Uterus (tissue), 4 donors: Measurements from ENCODE around the gene TM7SF2. TPM values are rescaled to one million over a fixed set of nuclear protein-coding genes. Genes with fewer than 3 reads are reported as not detected.

Experiments used
- DNase-seq, 2 donors: peaks; one replicate each; pipeline ENCODE4 v3.0.0-alpha.2; 2019 to 2020
- H3K27ac ChIP-seq, 2 donors: fragments of 200-600 bp; sonication (generic); 1 replicate in 1 of 2; 2 replicates in 1 of 2; pipeline ENCODE4 v1.5.1; 2016 to 2018
- H3K27me3 ChIP-seq, 2 donors: fragments of 200-600 bp; sonication (generic); one replicate each; pipeline ENCODE4 v1.5.1; 2018 to 2019; ENCODE audit warnings: control low read depth in 1 of 2
- H3K36me3 ChIP-seq, 2 donors: fragments of 200-600 bp; sonication (generic); one replicate each; pipeline ENCODE4 v1.5.1; 2019; ENCODE audit warnings: control low read depth in 1 of 2
- H3K4me1 ChIP-seq, 2 donors: fragments of 200-600 bp; sonication (generic); one replicate each; pipeline ENCODE4 v1.5.1; 2018 to 2019; ENCODE audit warnings: control low read depth in 1 of 2
- H3K4me3 ChIP-seq, 2 donors: fragments of 200-600 bp; sonication (generic); 1 replicate in 1 of 2; 2 replicates in 1 of 2; pipeline ENCODE4 v1.5.1; 2018 to 2019; ENCODE audit warnings: mild to moderate bottlenecking in 1 of 2
- H3K9me3 ChIP-seq, 2 donors: fragments of 200-600 bp; sonication (generic); one replicate each; pipeline ENCODE4 v1.5.1; 2019; ENCODE audit warnings: control low read depth in 1 of 2
- POLR2A ChIP-seq, 2 donors: fragments of 450-650 bp; IDR thresholded peaks; one replicate each; pipeline ENCODE4 v1.6.1; 2016; ENCODE audit warnings: antibody characterized with exemption in 2 of 2, mild to moderate bottlenecking in 1 of 2, moderate library complexity in 1 of 2
- intact Hi-C: fragments of 100-400 bp; cut with DNase I; formaldehyde crosslinking; loops from one replicate; pipeline ENCODE4 v1.15.1; 2023; ENCODE audit warnings: low total_unique reads
- total RNA-seq, 4 donors: library from RNA; depleted of rRNA in 3 of 4; stranded (reverse); fragments of >200 nt in 3 of 4; gene quantifications; one replicate each; pipeline versions ENCODE4 v1.1.0 to v1.2.4, GENCODE V29; 2014 to 2023
- TF ChIP-seq, protein P1 (sequence below), 4 experiments: fragments of 200-600 bp in 2 of 4; fragments of 450-650 bp in 2 of 4; sonication (generic) in 2 of 4; IDR thresholded peaks; one replicate each; pipeline ENCODE4 v1.5.1; 2016 to 2019; ENCODE audit warnings: antibody characterized with exemption in 4 of 4, mild to moderate bottlenecking in 2 of 4, moderate library complexity in 1 of 4
- donor health status: DM: yes; HTN: yes; CAD: no.

TM7SF2 gene
- total RNA-seq, 4 donors from 2014 or later, result 0.77 to 16.7 (median 5.5) TPM

DNA sequence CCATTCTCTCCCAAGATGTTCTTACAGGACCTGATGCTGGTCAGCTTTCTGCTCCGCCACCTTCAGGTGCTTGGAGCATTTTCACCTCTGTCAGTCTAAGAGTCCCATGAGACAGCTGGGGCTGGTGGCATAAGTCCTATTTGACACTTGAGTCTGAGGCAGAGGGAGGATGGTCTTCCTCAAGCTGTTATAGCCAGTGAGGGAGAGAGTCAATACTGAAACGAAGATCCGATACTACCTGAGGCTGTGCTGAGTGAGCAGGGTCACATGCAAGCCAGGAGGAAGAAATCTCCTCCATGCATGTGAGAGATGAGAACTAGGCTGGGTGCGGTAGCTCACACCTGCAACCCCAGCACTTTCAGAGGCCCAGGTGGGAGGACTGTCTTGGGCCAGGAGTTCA is 22.1 kb upstream of the TM7SF2 start:
- Histone ChIP-seq H3K4me1 (peaks cover 0 to 4% of the 10 kb centered on the region in 2 donors), H3K9me3 (no peaks in the 10 kb centered on the region), H3K27ac (no peak overlapping the region), H3K27me3 (no peaks in the 10 kb centered on the region), H3K4me3 (no peak overlapping the region), H3K36me3 (no peaks in the 10 kb centered on the region)
- no peak for DNase-seq
- intact Hi-C loops, result no loop called here
- TF ChIP-seq, protein P1, sequence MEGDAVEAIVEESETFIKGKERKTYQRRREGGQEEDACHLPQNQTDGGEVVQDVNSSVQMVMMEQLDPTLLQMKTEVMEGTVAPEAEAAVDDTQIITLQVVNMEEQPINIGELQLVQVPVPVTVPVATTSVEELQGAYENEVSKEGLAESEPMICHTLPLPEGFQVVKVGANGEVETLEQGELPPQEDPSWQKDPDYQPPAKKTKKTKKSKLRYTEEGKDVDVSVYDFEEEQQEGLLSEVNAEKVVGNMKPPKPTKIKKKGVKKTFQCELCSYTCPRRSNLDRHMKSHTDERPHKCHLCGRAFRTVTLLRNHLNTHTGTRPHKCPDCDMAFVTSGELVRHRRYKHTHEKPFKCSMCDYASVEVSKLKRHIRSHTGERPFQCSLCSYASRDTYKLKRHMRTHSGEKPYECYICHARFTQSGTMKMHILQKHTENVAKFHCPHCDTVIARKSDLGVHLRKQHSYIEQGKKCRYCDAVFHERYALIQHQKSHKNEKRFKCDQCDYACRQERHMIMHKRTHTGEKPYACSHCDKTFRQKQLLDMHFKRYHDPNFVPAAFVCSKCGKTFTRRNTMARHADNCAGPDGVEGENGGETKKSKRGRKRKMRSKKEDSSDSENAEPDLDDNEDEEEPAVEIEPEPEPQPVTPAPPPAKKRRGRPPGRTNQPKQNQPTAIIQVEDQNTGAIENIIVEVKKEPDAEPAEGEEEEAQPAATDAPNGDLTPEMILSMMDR (IDR thresholded peaks at IDR 0.05), result no peak
- TF ChIP-seq POLR2A (IDR thresholded peaks at IDR 0.05), result no peak

- H3K27me3 ChIP-seq, result no peaks in the 10 kb centered on the region
- H3K36me3 ChIP-seq, result no peaks in the 10 kb centered on the region
- no peaks in the 10 kb centered on the region for H3K9me3 ChIP-seq
- DNase-seq, result no peak
- intact Hi-C loops, result no loop called here
- H3K4me1 ChIP-seq, result no peaks in the 10 kb centered on the region
- no peak overlapping the region for H3K4me3 ChIP-seq
- no peak overlapping the region for H3K27ac ChIP-seq
- TF ChIP-seq, protein P1 (IDR thresholded peaks at IDR 0.05), result no peak
- TF ChIP-seq POLR2A (IDR thresholded peaks at IDR 0.05), result no peak
Measured at GRCh38 chr11:65090628-65091027, 21.0 kb upstream of the TM7SF2 start.

GRCh38 chr11:65095427-65095826 is 16.2 kb upstream of the TM7SF2 start:
- H3K36me3 ChIP-seq, result no peaks in the 10 kb centered on the region
- no peaks in the 10 kb centered on the region for H3K9me3 ChIP-seq
- no peaks in the 10 kb centered on the region for H3K27me3 ChIP-seq
- TF ChIP-seq, protein P1 (IDR thresholded peaks at IDR 0.05), result no peak
- TF ChIP-seq POLR2A (IDR thresholded peaks at IDR 0.05), result no peak
- intact Hi-C loops, result no loop called here
- peak overlapping the region; percentile 85 to 91 for H3K27ac ChIP-seq
- no peak overlapping the region for H3K4me3 ChIP-seq
- peaks cover 0 to 6% of the 10 kb centered on the region in 2 donors for H3K4me1 ChIP-seq
- peak in 1 of 2 donors; percentile 30 for DNase-seq

DNA sequence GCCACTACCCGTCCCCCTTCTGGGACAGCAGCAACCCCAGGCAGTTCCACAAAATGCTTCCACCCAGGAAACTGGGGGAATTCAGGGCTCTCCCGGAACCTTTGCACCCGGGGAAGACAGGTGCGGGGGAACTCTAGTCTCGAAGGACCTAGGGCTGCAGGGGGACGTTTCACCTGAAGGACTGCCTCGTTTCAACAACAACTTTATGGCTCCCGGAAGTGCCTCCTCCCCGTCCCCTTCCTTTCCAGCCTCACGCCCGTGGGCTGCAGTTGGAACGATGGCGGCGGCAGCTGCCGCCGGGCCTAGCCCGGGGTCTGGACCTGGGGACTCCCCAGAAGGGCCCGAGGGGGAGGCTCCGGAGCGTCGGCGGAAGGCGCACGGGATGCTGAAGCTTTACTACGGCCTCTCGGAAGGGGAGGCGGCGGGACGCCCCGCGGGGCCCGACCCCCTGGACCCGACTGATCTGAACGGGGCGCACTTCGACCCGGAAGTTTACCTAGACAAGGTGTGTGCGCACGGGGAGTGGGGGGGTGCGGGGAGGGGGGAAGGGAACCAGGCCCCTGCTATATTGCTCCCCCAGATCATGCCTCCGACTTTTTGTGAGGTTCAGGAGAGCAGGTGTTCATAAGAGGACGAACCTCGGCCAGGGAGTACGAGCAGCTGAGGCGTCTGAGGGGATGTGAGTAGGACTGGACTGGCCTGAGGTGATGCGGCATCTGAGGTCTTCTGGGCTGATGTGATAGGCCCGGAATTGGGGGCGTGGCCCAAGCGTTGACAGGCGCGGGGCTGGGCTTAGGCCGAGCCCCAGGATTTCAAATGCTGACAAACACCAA is 15.5 kb upstream of the TM7SF2 start, which contains the start of gene VPS51:
VPS51 (plus strand) TSS at position 241 of the 833 bp plus-strand sequence; CDS start at position 278, 37 bp downstream.
- TF ChIP-seq, protein P1 (IDR thresholded peaks at IDR 0.05), result peak in 2 of 4 experiments; percentile 35 to 57
- peak; percentile 20 to 58 for TF ChIP-seq POLR2A (IDR thresholded peaks at IDR 0.05)
- H3K9me3 ChIP-seq, result no peaks in the 10 kb centered on the region
- peak within 1 kb of the TSS; percentile 80 to 91 for H3K4me3 ChIP-seq
- H3K4me1 ChIP-seq, result peaks cover 0 to 6% of the 10 kb centered on the region in 2 donors
- H3K36me3 ChIP-seq, result no peaks in the 10 kb centered on the region
- intact Hi-C loops, result no loop called here
- no peaks in the 10 kb centered on the region for H3K27me3 ChIP-seq
- peak; percentile 83 to 88 for DNase-seq
- peak within 1 kb of the TSS; percentile 85 to 91 for H3K27ac ChIP-seq

- H3K9me3 ChIP-seq, result no peaks in the 10 kb centered on the region
- no peaks in the 10 kb centered on the region for H3K36me3 ChIP-seq
- intact Hi-C loops, result no loop called here
- no peaks in the 10 kb centered on the region for H3K27me3 ChIP-seq
- peaks cover 0 to 6% of the 10 kb centered on the region in 2 donors for H3K4me1 ChIP-seq
- peak overlapping the region; percentile 85 to 91 for H3K27ac ChIP-seq
- peak overlapping the region; percentile 80 to 91 for H3K4me3 ChIP-seq
- TF ChIP-seq, protein P1 (IDR thresholded peaks at IDR 0.05), result no peak
- TF ChIP-seq POLR2A (IDR thresholded peaks at IDR 0.05), result no peak
- no peak for DNase-seq
Measured at GRCh38 chr11:65096926-65097325, 14.7 kb upstream of the TM7SF2 start.
